Gastrocnemius medialis (tissue), 4 donors: Measurements from ENCODE around the gene MAML1.
"Not testable (repeated sequence)": the region's sequence is repeated elsewhere in the genome, so short reads cannot be mapped to it uniquely, and the experiment has no call there.

ENCODE experiments used
- CTCF ChIP-seq, 5 experiments: fragments of 450-650 bp in 3 of 5; fragments of 200-600 bp in 2 of 5; sonication (generic) in 2 of 5; IDR thresholded peaks in 4 of 5; conservative IDR thresholded peaks in 1 of 5; 1 replicate in 4 of 5; 2 replicates in 1 of 5; pipeline ENCODE4 v1.5.1; 2016 to 2019; ENCODE audit warnings: antibody characterized with exemption in 5 of 5, mild to moderate bottlenecking in 3 of 5, moderate library complexity in 3 of 5
- POLR2A ChIP-seq, 2 donors: fragments of 450-650 bp; IDR thresholded peaks; one replicate each; pipeline ENCODE4 v1.6.1; 2017; ENCODE audit warnings: antibody characterized with exemption in 2 of 2, mild to moderate bottlenecking in 2 of 2, moderate library complexity in 2 of 2

GRCh38 chr5:179697543-179697942, 35.1 kb upstream of the MAML1 start:
- TF ChIP-seq CTCF (IDR thresholded peaks at IDR 0.05 in 4 of 5, conservative IDR thresholded peaks at IDR 0.05 in 1 of 5); POLR2A (IDR thresholded peaks at IDR 0.05): not testable (repeated sequence)
